HG03571 (cell line): Measurements from ENCODE around the gene PTTG1IP2.

Experiments used
- ATAC-seq: cut with Tn5 transposase; IDR thresholded peaks from one replicate; pipeline ENCODE4 v1.9.1; 2021; ENCODE audit not compliant: unreplicated experiment

Gene PTTG1IP2

GRCh38 chr7:90552521-90552920, 83.1 kb downstream of the PTTG1IP2 start:
- ATAC-seq, result no peak

GRCh38 chr7:90560730-90561129, 91.3 kb downstream of the PTTG1IP2 start:
- no peak for ATAC-seq
